Cardiac fibroblast (primary cell): Measurements from ENCODE around the gene IL1R2.

Experiments
- DNase-seq, 2 donors: peaks; one replicate each; pipeline versions ENCODE4 v3.0.0 to v3.0.0-alpha.2; 2010; ENCODE audit warnings: low read depth in 2 of 2
- H3K4me3 ChIP-seq, 2 donors: replicated peaks in 1 of 2; 1 replicate in 1 of 2; 2 replicates in 1 of 2; pipeline ENCODE4 v1.5.1; 2011; ENCODE audit warnings: low read depth in 2 of 2, low read length in 2 of 2, mild to moderate bottlenecking in 2 of 2, moderate library complexity in 1 of 2
- TF ChIP-seq, protein P1 (sequence below): IDR thresholded peaks from one replicate; pipeline ENCODE4 v1.5.1; 2011; ENCODE audit warnings: low read depth, mild to moderate bottlenecking, low read length, inconsistent platforms

The IL1R2 gene

DNA sequence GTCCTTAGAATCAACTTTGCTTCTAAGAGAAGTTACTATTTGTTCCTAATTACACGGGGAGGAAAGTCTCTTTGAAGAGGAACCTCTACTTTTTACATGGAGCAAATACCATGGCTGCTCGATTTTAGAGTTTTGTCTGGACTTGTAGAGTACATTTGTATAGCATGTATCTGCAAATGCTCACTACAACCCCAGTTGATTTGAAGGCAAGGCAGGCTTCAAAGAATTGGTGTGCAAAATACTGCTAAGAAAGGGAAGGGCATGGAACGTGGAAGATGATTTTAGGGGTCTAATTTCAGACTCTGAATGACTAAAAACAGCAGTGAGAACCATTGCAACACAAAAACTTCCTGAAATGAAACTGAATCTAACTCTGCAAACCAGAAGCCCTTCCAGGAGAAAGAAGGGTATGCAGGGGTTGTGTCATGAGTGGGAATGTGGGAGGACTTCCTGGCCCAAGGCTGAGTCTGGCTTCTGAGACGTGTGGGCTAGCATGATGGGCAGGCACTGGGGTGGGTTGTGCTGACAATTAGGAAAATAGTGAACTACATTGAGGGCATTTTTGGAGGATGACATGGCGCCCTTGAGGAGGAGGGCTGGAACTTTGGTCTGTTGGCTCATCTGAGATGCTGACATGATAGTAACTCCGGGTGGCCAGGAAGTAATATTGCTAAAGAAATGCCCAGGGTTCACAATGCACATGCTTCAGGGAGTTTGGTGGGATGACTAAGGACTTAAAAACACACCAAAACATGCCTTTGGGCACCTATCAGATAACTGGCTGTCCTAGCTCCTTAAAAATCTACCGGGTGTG, 18.9 kb upstream of the IL1R2 start:
- TF ChIP-seq, protein P1, sequence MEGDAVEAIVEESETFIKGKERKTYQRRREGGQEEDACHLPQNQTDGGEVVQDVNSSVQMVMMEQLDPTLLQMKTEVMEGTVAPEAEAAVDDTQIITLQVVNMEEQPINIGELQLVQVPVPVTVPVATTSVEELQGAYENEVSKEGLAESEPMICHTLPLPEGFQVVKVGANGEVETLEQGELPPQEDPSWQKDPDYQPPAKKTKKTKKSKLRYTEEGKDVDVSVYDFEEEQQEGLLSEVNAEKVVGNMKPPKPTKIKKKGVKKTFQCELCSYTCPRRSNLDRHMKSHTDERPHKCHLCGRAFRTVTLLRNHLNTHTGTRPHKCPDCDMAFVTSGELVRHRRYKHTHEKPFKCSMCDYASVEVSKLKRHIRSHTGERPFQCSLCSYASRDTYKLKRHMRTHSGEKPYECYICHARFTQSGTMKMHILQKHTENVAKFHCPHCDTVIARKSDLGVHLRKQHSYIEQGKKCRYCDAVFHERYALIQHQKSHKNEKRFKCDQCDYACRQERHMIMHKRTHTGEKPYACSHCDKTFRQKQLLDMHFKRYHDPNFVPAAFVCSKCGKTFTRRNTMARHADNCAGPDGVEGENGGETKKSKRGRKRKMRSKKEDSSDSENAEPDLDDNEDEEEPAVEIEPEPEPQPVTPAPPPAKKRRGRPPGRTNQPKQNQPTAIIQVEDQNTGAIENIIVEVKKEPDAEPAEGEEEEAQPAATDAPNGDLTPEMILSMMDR, result no peak
- peak; percentile 95 to 97 for DNase-seq
- no peak overlapping the region for H3K4me3 ChIP-seq

DNA sequence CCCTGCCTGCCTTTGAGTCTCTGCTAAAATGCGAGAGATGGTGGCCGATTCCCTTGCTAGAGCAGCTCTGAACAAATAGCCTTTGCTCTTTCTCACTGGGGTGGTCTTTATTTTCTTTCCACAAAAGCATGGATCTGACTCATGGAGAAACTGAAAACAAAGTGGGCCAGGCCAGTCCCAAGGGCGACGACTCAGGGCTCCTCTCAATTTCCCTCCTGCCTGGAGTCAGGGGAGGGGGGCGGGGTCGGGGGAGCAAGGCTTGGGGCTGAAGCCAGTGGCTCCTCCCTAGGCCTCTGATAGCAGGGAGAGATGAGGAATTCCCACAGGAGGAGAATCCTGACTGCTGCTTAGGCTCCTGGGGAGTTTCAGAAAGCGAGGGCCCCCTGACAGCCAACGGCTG, 17.1 kb upstream of the IL1R2 start:
- no peak overlapping the region for H3K4me3 ChIP-seq
- TF ChIP-seq, protein P1, result no peak
- DNase-seq, result peak in 1 of 2 donors; percentile 47

DNA sequence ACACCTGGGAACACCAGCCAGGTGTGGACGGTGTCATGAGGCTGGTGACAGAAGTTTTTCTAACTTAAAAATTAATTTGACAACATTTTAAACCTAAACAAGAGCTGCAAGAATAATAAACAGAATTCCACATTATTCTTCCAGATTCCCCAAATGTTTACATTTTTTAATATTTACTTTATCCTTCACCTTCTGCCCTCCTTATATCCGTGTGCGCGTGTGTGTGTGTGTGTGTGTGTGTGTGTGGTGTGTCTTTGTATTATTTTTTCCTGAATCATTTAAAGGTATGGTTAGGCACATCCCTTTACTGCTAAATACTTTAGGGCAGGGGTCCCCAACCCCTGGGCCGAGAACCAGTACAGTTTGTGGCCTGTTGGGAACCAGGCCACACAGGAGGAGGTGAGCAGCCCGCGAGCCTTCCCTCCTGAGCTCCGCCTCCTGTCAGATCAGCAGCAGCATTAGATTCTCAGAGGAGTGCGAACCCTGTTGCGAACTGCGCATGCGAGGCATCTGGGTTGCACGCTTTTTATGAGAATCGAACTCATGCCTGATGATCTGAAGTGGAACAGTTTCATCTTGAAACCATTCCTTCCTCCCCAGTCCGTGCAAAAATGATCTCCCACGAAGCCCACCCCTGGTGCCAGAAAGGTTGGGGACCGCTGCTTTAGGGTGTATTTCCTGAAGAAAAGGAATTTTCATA, 16.4 kb upstream of the IL1R2 start:
- TF ChIP-seq, protein P1, result no peak
- H3K4me3 ChIP-seq, result no peak overlapping the region
- DNase-seq, result no peak

DNA sequence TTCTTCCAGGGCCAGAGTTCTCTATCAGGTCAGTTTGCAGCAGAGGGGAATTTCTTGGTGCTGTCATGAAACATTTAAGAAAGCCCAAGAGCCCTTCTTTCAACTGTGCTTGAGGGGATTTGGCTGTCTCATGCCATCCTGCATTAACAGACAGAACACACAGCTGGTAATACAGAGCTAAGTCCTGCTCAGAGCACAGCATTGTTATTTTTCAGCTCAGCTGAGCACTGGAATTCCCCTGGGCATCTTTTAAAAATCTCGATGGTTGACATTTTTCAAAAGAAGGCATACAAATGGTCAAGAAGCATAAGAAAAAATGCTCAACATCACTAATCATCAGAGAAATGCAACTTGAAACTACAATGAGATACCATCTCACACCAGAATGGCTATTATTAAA, 14.9 kb upstream of the IL1R2 start:
- TF ChIP-seq, protein P1, result no peak
- no peak overlapping the region for H3K4me3 ChIP-seq
- DNase-seq, result peak in 1 of 2 donors; percentile 11

DNA sequence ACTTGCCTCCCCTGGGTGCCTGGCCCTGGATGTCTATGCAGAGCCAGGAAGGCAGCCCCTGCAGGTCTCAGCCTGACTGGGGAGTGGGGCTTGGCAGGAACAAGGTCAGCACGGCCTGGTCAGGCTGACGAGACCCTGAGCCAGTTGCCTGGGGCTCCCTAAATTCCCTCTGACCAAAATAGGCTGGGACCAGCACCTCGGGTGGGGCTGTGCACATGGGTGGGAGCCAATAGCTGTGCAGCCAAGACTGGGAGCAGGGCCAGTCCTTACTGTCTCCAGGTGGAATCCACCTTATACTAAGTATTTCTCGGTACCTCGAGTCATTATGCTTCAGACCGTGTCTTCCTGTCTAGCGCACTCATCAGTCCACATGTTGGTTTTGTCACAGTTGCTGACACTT, 11.4 kb upstream of the IL1R2 start:
- no peak overlapping the region for H3K4me3 ChIP-seq
- TF ChIP-seq, protein P1, result no peak
- no peak for DNase-seq

DNA sequence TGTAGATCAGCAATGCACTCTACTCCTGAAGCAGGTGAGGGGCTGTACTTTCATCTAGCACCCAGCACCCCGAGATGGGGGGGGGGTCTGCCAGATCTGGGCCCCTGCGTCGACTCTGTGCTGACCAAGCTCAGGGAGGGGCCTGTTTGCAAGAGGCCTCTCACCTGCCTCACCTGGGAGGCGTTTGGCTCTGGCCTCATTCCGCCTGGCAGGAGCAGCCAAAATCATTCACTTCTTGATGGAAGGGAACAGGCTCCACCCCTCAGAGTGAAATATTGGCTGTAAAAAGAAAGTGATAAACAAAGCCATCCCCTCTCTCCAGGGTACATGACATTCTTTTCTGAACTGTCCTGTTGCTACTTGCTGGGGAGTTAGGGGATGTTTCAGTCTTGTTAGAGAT, 10.7 kb upstream of the IL1R2 start:
- TF ChIP-seq, protein P1, result no peak
- H3K4me3 ChIP-seq, result no peak overlapping the region
- no peak for DNase-seq
